Erythroblast (primary cell): Measurements from ENCODE around the gene DZIP1L.

Experiments used
- GATA1 ChIP-seq: IDR thresholded peaks from 2 replicates; pipeline ENCODE4 v1.6.1; 2011; ENCODE audit warnings: low read depth, mild to moderate bottlenecking, control low read depth, low read length, moderate library complexity
- POLR2A ChIP-seq: IDR thresholded peaks from 2 replicates; pipeline ENCODE4 v1.6.1; 2011; ENCODE audit warnings: mild to moderate bottlenecking, low read length

DNA sequence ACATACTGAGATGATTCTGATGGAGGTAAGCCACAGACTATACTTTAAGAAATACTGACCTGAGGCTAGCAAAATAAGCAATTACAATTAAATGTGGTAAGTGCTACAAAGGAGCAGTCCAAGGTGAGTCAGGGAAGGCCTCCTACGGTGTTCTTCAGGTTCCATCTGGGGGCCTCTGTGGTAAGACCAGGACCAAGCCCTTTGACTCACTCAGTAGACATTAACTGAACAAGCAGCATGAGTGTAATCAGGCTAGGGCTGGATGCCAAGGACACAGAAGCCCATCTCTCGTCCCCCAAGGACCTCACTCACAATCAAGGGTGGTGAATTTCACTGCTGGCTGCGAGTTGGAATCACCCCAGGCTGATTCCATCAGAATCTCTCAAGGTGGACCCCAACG is 37.3 kb downstream of the DZIP1L start:
- TF ChIP-seq POLR2A = no peak
- no peak for TF ChIP-seq GATA1
